ENCODE measurements around the gene ELFN2. TPM values are rescaled to one million over a fixed set of nuclear protein-coding genes. Genes with fewer than 3 reads are reported as not detected.
"Not testable (repeated sequence)": the region's sequence is repeated elsewhere in the genome, so short reads cannot be mapped to it uniquely, and the experiment has no call there.

Gene ELFN2
- total RNA-seq, 1 donor from 2014 or later, result 14.7 TPM

GRCh38 chr22:37410174-37411055, 16.9 kb downstream of the ELFN2 start:
- no peak for DNase-seq

- DNase-seq, result no peak
Observed at GRCh38 chr22:37409459-37410050, 17.7 kb downstream of the ELFN2 start.

- DNase-seq, result no peak
Observed at GRCh38 chr22:37409031-37409430, 18.2 kb downstream of the ELFN2 start.

GRCh38 chr22:37407856-37408255, 19.4 kb downstream of the ELFN2 start:
- no peak for DNase-seq

GRCh38 chr22:37406441-37407235, 20.6 kb downstream of the ELFN2 start:
- no peak for DNase-seq

GRCh38 chr22:37404091-37404490, 23.2 kb downstream of the ELFN2 start:
- no peak for DNase-seq

- DNase-seq, result no peak
Observed at GRCh38 chr22:37403267-37403960, 23.9 kb downstream of the ELFN2 start.

GRCh38 chr22:37402184-37402506, 25.1 kb downstream of the ELFN2 start:
- DNase-seq, result no peak

- DNase-seq, result no peak
Observed at GRCh38 chr22:37401401-37402183, 25.7 kb downstream of the ELFN2 start.

- no peak for DNase-seq
Observed at GRCh38 chr22:37400719-37401118, 26.6 kb downstream of the ELFN2 start.

GRCh38 chr22:37399457-37399856, 27.8 kb downstream of the ELFN2 start:
- not testable (repeated sequence) for DNase-seq

- no peak for DNase-seq
Observed at GRCh38 chr22:37397226-37397625, 30.1 kb downstream of the ELFN2 start.

- DNase-seq, result no peak
Observed at GRCh38 chr22:37396488-37397084, 30.7 kb downstream of the ELFN2 start.

GRCh38 chr22:37394341-37394740, 32.9 kb downstream of the ELFN2 start:
- no peak for DNase-seq

- no peak for DNase-seq
Observed at GRCh38 chr22:37393746-37394145, 33.5 kb downstream of the ELFN2 start.

- DNase-seq, result no peak
Observed at GRCh38 chr22:37392721-37393328, 34.5 kb downstream of the ELFN2 start.

GRCh38 chr22:37391702-37392101, 35.6 kb downstream of the ELFN2 start:
- DNase-seq, result no peak

GRCh38 chr22:37390075-37390474, 37.2 kb downstream of the ELFN2 start:
- DNase-seq, result no peak

- DNase-seq, result no peak
Observed at GRCh38 chr22:37388538-37388937, 38.7 kb downstream of the ELFN2 start.

GRCh38 chr22:37387793-37388192, 39.5 kb downstream of the ELFN2 start:
- no peak for DNase-seq

- no peak for DNase-seq
Observed at GRCh38 chr22:37386441-37386840, 40.8 kb downstream of the ELFN2 start.
